ENCODE measurements around the gene FLNB.

GRCh38 chr3:58006661-58007060 is 1.6 kb upstream of the FLNB start:
- TF ChIP-seq, protein P1, sequence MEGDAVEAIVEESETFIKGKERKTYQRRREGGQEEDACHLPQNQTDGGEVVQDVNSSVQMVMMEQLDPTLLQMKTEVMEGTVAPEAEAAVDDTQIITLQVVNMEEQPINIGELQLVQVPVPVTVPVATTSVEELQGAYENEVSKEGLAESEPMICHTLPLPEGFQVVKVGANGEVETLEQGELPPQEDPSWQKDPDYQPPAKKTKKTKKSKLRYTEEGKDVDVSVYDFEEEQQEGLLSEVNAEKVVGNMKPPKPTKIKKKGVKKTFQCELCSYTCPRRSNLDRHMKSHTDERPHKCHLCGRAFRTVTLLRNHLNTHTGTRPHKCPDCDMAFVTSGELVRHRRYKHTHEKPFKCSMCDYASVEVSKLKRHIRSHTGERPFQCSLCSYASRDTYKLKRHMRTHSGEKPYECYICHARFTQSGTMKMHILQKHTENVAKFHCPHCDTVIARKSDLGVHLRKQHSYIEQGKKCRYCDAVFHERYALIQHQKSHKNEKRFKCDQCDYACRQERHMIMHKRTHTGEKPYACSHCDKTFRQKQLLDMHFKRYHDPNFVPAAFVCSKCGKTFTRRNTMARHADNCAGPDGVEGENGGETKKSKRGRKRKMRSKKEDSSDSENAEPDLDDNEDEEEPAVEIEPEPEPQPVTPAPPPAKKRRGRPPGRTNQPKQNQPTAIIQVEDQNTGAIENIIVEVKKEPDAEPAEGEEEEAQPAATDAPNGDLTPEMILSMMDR (IDR thresholded peaks at IDR 0.05): no peak
- TF ChIP-seq POLR2A (IDR thresholded peaks at IDR 0.05): no peak

All from thyroid gland (tissue), 4 donors.